H1 (cell line): ENCODE results near the gene CACNA1D. TPM values are rescaled to one million over a fixed set of nuclear protein-coding genes. Genes with fewer than 3 reads are reported as not detected.
A peak's percentile ranks its signal among the peaks of the same experiment; 100 is the strongest.

Experiments used
- CTCF ChIA-PET: fragments of 300-600 bp; sonication (Branson Sonifier 250); formaldehyde crosslinking; loops from one replicate; lab custom pipeline; 2021; ENCODE audit not compliant: partially characterized antibody; lab: Charles Lee
- POLR2A ChIA-PET: fragments of 300-600 bp; sonication (Branson Sonifier 250); formaldehyde crosslinking; loops from one replicate; lab custom pipeline; 2021; ENCODE audit warnings: inconsistent platforms; ENCODE audit not compliant: partially characterized antibody; lab: Charles Lee
- DNase-seq, 2 experiments: peaks; one replicate each; pipeline versions ENCODE4 v3.0.0 to v3.0.0-alpha.2; 2010 to 2022; ENCODE audit warnings: low spot score in 2 of 2, low read depth in 1 of 2, mixed read lengths in 1 of 2
- FAIRE-seq: peaks from 2 replicates; lab custom pipeline; 2011; peaks lifted over from hg19 to GRCh38; lab: Jason Lieb, UNC
- H2AFZ ChIP-seq: 2 replicates; pipeline ENCODE4 v1.8.1; 2012; ENCODE audit warnings: low read length, inconsistent platforms
- H2AK5ac ChIP-seq: 2 replicates; pipeline ENCODE4 v1.6.1; 2013; ENCODE audit warnings: low read depth, low read length
- H2BK120ac ChIP-seq: replicated peaks from 2 replicates; pipeline ENCODE3; 2013; ENCODE audit warnings: low read depth, low read length, inconsistent platforms
- H2BK12ac ChIP-seq: 2 replicates; pipeline ENCODE4 v1.6.1; 2013; ENCODE audit warnings: low read depth, low read length
- H2BK15ac ChIP-seq: 2 replicates; pipeline ENCODE4 v1.6.1; 2013; ENCODE audit warnings: low read length
- H2BK20ac ChIP-seq: 2 replicates; pipeline ENCODE4 v1.6.1; 2013; ENCODE audit warnings: low read length
- H2BK5ac ChIP-seq: 2 replicates; pipeline ENCODE4 v1.6.1; 2013; ENCODE audit warnings: low read depth, low read length
- H3K14ac ChIP-seq: 2 replicates; pipeline ENCODE4 v1.6.1; 2013; ENCODE audit warnings: inconsistent platforms; ENCODE audit not compliant: insufficient read length
- H3K18ac ChIP-seq: 2 replicates; pipeline ENCODE4 v1.6.1; 2013; ENCODE audit warnings: low read length; ENCODE audit errors: extremely low read depth
- H3K23ac ChIP-seq: 2 replicates; pipeline ENCODE4 v1.6.1; 2013; ENCODE audit warnings: inconsistent platforms; ENCODE audit not compliant: insufficient read length
- H3K23me2 ChIP-seq: 2 replicates; pipeline ENCODE4 v1.6.1; 2013; ENCODE audit warnings: low read depth, low read length
- H3K27ac ChIP-seq: 2 replicates; pipeline ENCODE4 v1.6.1; 2011; ENCODE audit warnings: low read depth, low read length, inconsistent platforms
- H3K27me3 ChIP-seq, 4 experiments: replicated peaks in 1 of 4; 1 replicate in 1 of 4; 2 replicates in 3 of 4; pipeline versions ENCODE4 v1.6.1 to v1.8.1; 2011 to 2013; ENCODE audit warnings: low read length in 3 of 4, mild to moderate bottlenecking in 3 of 4, inconsistent platforms in 2 of 4, mixed read lengths in 2 of 4, moderate library complexity in 1 of 4; ENCODE audit not compliant: control insufficient read depth in 3 of 4, insufficient read depth in 3 of 4; ENCODE audit errors: extremely low read depth in 1 of 4
- H3K36me3 ChIP-seq, 4 experiments: 2 replicates each; pipeline versions ENCODE4 v1.6.1 to v1.8.1; 2011 to 2013; ENCODE audit warnings: mild to moderate bottlenecking in 4 of 4, low read length in 3 of 4, moderate library complexity in 2 of 4, control low read depth in 1 of 4, inconsistent platforms in 1 of 4; ENCODE audit not compliant: insufficient read depth in 4 of 4, control insufficient read depth in 2 of 4
- H3K4ac ChIP-seq: replicated peaks from 2 replicates; pipeline ENCODE3; 2013; ENCODE audit warnings: low read length, low read depth, mixed read lengths, inconsistent platforms; ENCODE audit not compliant: insufficient read length
- H3K4me1 ChIP-seq, 4 experiments: replicated peaks in 1 of 4; 1 replicate in 1 of 4; 2 replicates in 3 of 4; pipeline versions ENCODE4 v1.6.1 to v1.8.1; 2011 to 2013; ENCODE audit warnings: low read length in 3 of 4, inconsistent platforms in 2 of 4, mixed read lengths in 1 of 4; ENCODE audit not compliant: insufficient read depth in 4 of 4, control insufficient read depth in 3 of 4
- H3K4me2 ChIP-seq, 2 experiments: 2 replicates each; pipeline versions ENCODE4 v1.6.1 to v1.8.1; 2011 to 2013; ENCODE audit warnings: low read depth in 2 of 2, low read length in 2 of 2, control low read depth in 1 of 2, inconsistent platforms in 1 of 2, mild to moderate bottlenecking in 1 of 2; ENCODE audit not compliant: insufficient read depth in 1 of 2
- H3K4me3 ChIP-seq, 4 experiments: fragments of 200-600, 300-600 bp in 1 of 4; sonication (generic), shearing (Covaris generic), sonication (Bioruptor Twin) in 1 of 4; 2 replicates each; pipeline versions ENCODE4 v1.5.1 to v1.8.1; 2011 to 2016; ENCODE audit warnings: low read length in 4 of 4, low read depth in 3 of 4, control low read depth in 2 of 4, inconsistent platforms in 2 of 4, mild to moderate bottlenecking in 2 of 4, mixed read lengths in 1 of 4, moderate library complexity in 1 of 4; ENCODE audit not compliant: insufficient read depth in 2 of 4; ENCODE audit errors: extremely low read depth in 1 of 4
- H3K56ac ChIP-seq: replicated peaks from 2 replicates; pipeline ENCODE3; 2013; ENCODE audit warnings: low read depth, mild to moderate bottlenecking, mixed read lengths, low read length, inconsistent platforms; ENCODE audit not compliant: insufficient read length
- H3K79me1 ChIP-seq: 2 replicates; pipeline ENCODE4 v1.6.1; 2013; ENCODE audit warnings: low read depth, low read length, control low read depth
- H3K79me2 ChIP-seq, 2 experiments: 2 replicates each; pipeline versions ENCODE4 v1.6.1 to v1.8.1; 2012 to 2013; ENCODE audit warnings: low read length in 2 of 2, mild to moderate bottlenecking in 2 of 2, inconsistent platforms in 1 of 2; ENCODE audit not compliant: insufficient read depth in 2 of 2, control insufficient read depth in 1 of 2
- H3K9ac ChIP-seq, 4 experiments: replicated peaks in 1 of 4; 1 replicate in 1 of 4; 2 replicates in 3 of 4; pipeline versions ENCODE4 v1.6.1 to v1.8.1; 2011 to 2013; ENCODE audit warnings: low read depth in 3 of 4, low read length in 3 of 4, control low read depth in 2 of 4, mild to moderate bottlenecking in 2 of 4, moderate library complexity in 2 of 4, inconsistent platforms in 1 of 4; ENCODE audit errors: extremely low read depth in 1 of 4
- H3K9me3 ChIP-seq, 2 experiments: 2 replicates each; pipeline versions ENCODE4 v1.6.1 to v1.8.1; 2012 to 2013; ENCODE audit warnings: mild to moderate bottlenecking in 2 of 2, moderate library complexity in 2 of 2, control low read depth in 1 of 2, inconsistent platforms in 1 of 2, low read depth in 1 of 2, low read length in 1 of 2, mixed read lengths in 1 of 2; ENCODE audit not compliant: insufficient read depth in 2 of 2
- H4K20me1 ChIP-seq, 2 experiments: replicated peaks in 1 of 2; 2 replicates each; pipeline versions ENCODE3 to v1.8.1; 2011 to 2013; ENCODE audit warnings: inconsistent platforms in 2 of 2, low read length in 2 of 2, mild to moderate bottlenecking in 1 of 2; ENCODE audit not compliant: insufficient read depth in 2 of 2, control insufficient read depth in 1 of 2
- H4K5ac ChIP-seq: 2 replicates; pipeline ENCODE4 v1.6.1; 2013; ENCODE audit warnings: low read length, low read depth, mixed read lengths, inconsistent platforms; ENCODE audit not compliant: insufficient read length
- H4K8ac ChIP-seq: 2 replicates; pipeline ENCODE4 v1.8.0; 2013; ENCODE audit warnings: mild to moderate bottlenecking, moderate library complexity, low read length, inconsistent platforms; ENCODE audit not compliant: insufficient read depth; ENCODE audit errors: extremely low read depth
- H4K91ac ChIP-seq: replicated peaks from 2 replicates; pipeline ENCODE3; 2013; ENCODE audit warnings: low read length, mixed read lengths, inconsistent platforms; ENCODE audit not compliant: insufficient read length
- E2F6 ChIP-seq: IDR thresholded peaks from 2 replicates; pipeline ENCODE4 v1.6.1; 2012; ENCODE audit warnings: inconsistent platforms
- GABPA ChIP-seq: IDR thresholded peaks from 2 replicates; pipeline ENCODE4 v1.6.1; 2011; ENCODE audit warnings: mild to moderate bottlenecking, low read length, moderate library complexity, borderline replicate concordance; ENCODE audit not compliant: insufficient read depth
- PHF8 ChIP-seq: fragments of 200-600 bp; sonication (generic); conservative IDR thresholded peaks from 2 replicates; pipeline ENCODE4 v1.7.1; 2012; ENCODE audit warnings: low read depth, mild to moderate bottlenecking, inconsistent platforms, low read length, moderate library complexity
- SIN3A ChIP-seq, 2 experiments: IDR thresholded peaks in 1 of 2; conservative IDR thresholded peaks in 1 of 2; 2 replicates each; pipeline ENCODE4 v1.6.1; 2011 to 2012; ENCODE audit warnings: low read length in 2 of 2, improper control_type of control experiment in 1 of 2, low read depth in 1 of 2, mild to moderate bottlenecking in 1 of 2
- ZNF274 ChIP-seq: IDR thresholded peaks from 2 replicates; pipeline ENCODE4 v1.7.0; 2012; ENCODE audit warnings: low read length, borderline replicate concordance; ENCODE audit errors: extremely low read depth
- WGBS, 2 experiments: shearing (Covaris generic) in 1 of 2; methylation state at CpG; one replicate each; pipeline versions ENCODE4 v1.1.6 to v1.1.7; 2013 to 2015; ENCODE audit warnings: low lambda C conversion rate in 2 of 2, mixed read lengths in 2 of 2, inconsistent platforms in 1 of 2, low coverage in 1 of 2, missing lambda C conversion rate in 1 of 2; ENCODE audit not compliant: insufficient replicate concordance in 2 of 2, insufficient coverage in 1 of 2, insufficient read length in 1 of 2; ENCODE audit errors: extremely low coverage in 1 of 2, missing lambda C conversion rate in 1 of 2; 5-methylcytosine and 5-hydroxymethylcytosine counted together
- polyA plus RNA-seq, 7 experiments: library from polyadenylated mRNA; depleted of rRNA in 3 of 7; stranded (reverse) in 5 of 7; unstranded in 2 of 7; fragments of >200 nt in 5 of 7; fragments of 200-250 nt in 2 of 7; gene quantifications; 1 replicate in 5 of 7; 2 replicates in 1 of 7; 4 replicates in 1 of 7; pipeline versions ENCODE4 v1.2.1 to v1.2.3, GENCODE V29; 2011 to 2013; ENCODE audit warnings: missing spikeins in 2 of 7, mixed read lengths in 2 of 7
- total RNA-seq: library from RNA; stranded (reverse); fragmentation: NEBNext Ultra II Directional; extraction: Animal tissue kit (Norgen Biotek cat#: 25700); gene quantifications from 2 replicates; pipeline ENCODE4 v1.2.1, GENCODE V29; 2021

CACNA1D gene
- total and polyA plus RNA-seq, 2 of the 8 experiments (the other 6 are each of a cell fraction or from before 2014, with no cell fraction given), result 2.0 to 2.9 TPM

- ChIA-PET CTCF (interaction anchor here (0.9 kb wide), 1 partner anchor 40 kb away, joined by 3 read pairs; no protein-coding TSS in a partner anchor), POLR2A (no interaction called here)
- no peak for FAIRE-seq
- no peak overlapping the region for H3K27ac ChIP-seq
- no peak overlapping the region for H2BK12ac ChIP-seq
- peaks cover 2 to 6% of the 10 kb centered on the region in 2 experiments; a peak in 1 of 4 replicates for H3K9me3 ChIP-seq
- DNase-seq, result no peak
- no peak overlapping the region for H3K18ac ChIP-seq
- no peak overlapping the region for H2BK120ac ChIP-seq
- H3K27me3 ChIP-seq, result no peaks in the 10 kb centered on the region
- H4K20me1 ChIP-seq, result no peaks in the 10 kb centered on the region
- H3K14ac ChIP-seq, result no peak overlapping the region
- H3K9ac ChIP-seq, result no peak overlapping the region
- H4K91ac ChIP-seq, result no peak overlapping the region
- H3K23ac ChIP-seq, result no peak overlapping the region
- no peak overlapping the region for H2AK5ac ChIP-seq
- 93% methylated on average over 5 of the region's 5 CpGs; no CpG with 5 or more reads in 1 of the 2 experiments for WGBS, 2 experiments
- H2BK15ac ChIP-seq, result no peak overlapping the region
- H3K4me2 ChIP-seq, result no peak overlapping the region
- H3K79me2 ChIP-seq, result no peaks in the 10 kb centered on the region
- no peak overlapping the region for H2BK5ac ChIP-seq
- no peak overlapping the region for H4K5ac ChIP-seq
- H2BK20ac ChIP-seq, result no peak overlapping the region
- TF ChIP-seq PHF8, result no peak
- TF ChIP-seq E2F6, result no peak
- TF ChIP-seq SIN3A (conservative IDR thresholded peaks at IDR 0.05 in 1 of 2, IDR thresholded peaks at IDR 0.05 in 1 of 2; ENCODE audit: low read depth in 1 of 2, low read length in 2 of 2), result no peak
- TF ChIP-seq ZNF274, result peak; percentile 47; the same call in 1 of the 2 replicates
- no peak for TF ChIP-seq GABPA
- H3K4me3 ChIP-seq, result no peak overlapping the region
- H2AFZ ChIP-seq, result no peak overlapping the region
- no peak overlapping the region for H4K8ac ChIP-seq
- H3K79me1 ChIP-seq, result no peaks in the 10 kb centered on the region
- no peaks in the 10 kb centered on the region for H3K23me2 ChIP-seq
- H3K56ac ChIP-seq, result no peak overlapping the region
- H3K36me3 ChIP-seq, result no peaks in the 10 kb centered on the region; a peak in 1 of 8 replicates
- no peak overlapping the region for H3K4ac ChIP-seq
- no peaks in the 10 kb centered on the region for H3K4me1 ChIP-seq
These were observed 167.1 kb downstream of the CACNA1D start for GRCh38 chr3:53661480-53661879.
